Measurements from ENCODE around the gene GNRH2. TPM values are rescaled to one million over a fixed set of nuclear protein-coding genes. Genes with fewer than 3 reads are reported as not detected.

Gene GNRH2
- total and polyA plus RNA-seq, 2 of the 8 experiments (the other 6 are each of a cell fraction or from before 2014, with no cell fraction given) = 0.09 to 0.82 TPM

- no peak overlapping the region for H4K8ac ChIP-seq (ENCODE audit: extremely low read depth, insufficient read depth, low read length)
- peaks cover 2 to 4% of the 10 kb centered on the region in 2 experiments for H4K20me1 ChIP-seq (replicated peaks in 1 of 2; ENCODE audit: control insufficient read depth in 1 of 2, insufficient read depth in 2 of 2, low read length in 2 of 2)
- no peak overlapping the region for H3K4me3 ChIP-seq (ENCODE audit: extremely low read depth in 1 of 4, insufficient read depth in 2 of 4, low read depth in 3 of 4, low read length in 4 of 4)
- peaks cover 24 to 45% (median 33%) of the 10 kb centered on the region in 4 experiments for H3K36me3 ChIP-seq (ENCODE audit: control insufficient read depth in 2 of 4, insufficient read depth in 4 of 4, low read length in 3 of 4)
- no peak overlapping the region for H2AFZ ChIP-seq (ENCODE audit: low read length)
- no peak overlapping the region for H3K27ac ChIP-seq (ENCODE audit: low read depth, low read length)
- no peak overlapping the region for H3K18ac ChIP-seq (ENCODE audit: extremely low read depth, low read length)
- H3K27me3 ChIP-seq (replicated peaks in 1 of 4; ENCODE audit: control insufficient read depth in 3 of 4, extremely low read depth in 1 of 4, insufficient read depth in 3 of 4, low read length in 3 of 4) = no peaks in the 10 kb centered on the region
- H3K4ac ChIP-seq (replicated peaks; ENCODE audit: insufficient read length, low read depth, low read length) = no peak overlapping the region
- no peak for FAIRE-seq
- 91% methylated on average over 4 of the region's 4 CpGs; no CpG with 5 or more reads in 1 of the 2 experiments for WGBS, 2 experiments (ENCODE audit: extremely low coverage in 1 of 2, insufficient coverage in 1 of 2, insufficient read length in 1 of 2, insufficient replicate concordance in 2 of 2, low coverage in 1 of 2, low lambda C conversion rate in 2 of 2, missing lambda C conversion rate in 1 of 2)
- H3K9me3 ChIP-seq (ENCODE audit: insufficient read depth in 2 of 2, low read depth in 1 of 2, low read length in 1 of 2) = no peaks in the 10 kb centered on the region
- no peak overlapping the region for H2AK5ac ChIP-seq (ENCODE audit: low read depth, low read length)
- H2BK12ac ChIP-seq (ENCODE audit: low read depth, low read length) = no peak overlapping the region
- no peaks in the 10 kb centered on the region for H3K79me1 ChIP-seq (ENCODE audit: low read depth, low read length)
- no peak overlapping the region for H4K5ac ChIP-seq (ENCODE audit: insufficient read length, low read depth, low read length)
- H3K14ac ChIP-seq (ENCODE audit: insufficient read length) = no peak overlapping the region
- no peak overlapping the region for H3K9ac ChIP-seq (replicated peaks in 1 of 4; ENCODE audit: extremely low read depth in 1 of 4, low read depth in 3 of 4, low read length in 3 of 4)
- DNase-seq (ENCODE audit: low read depth in 1 of 2, low spot score in 2 of 2) = no peak
- no peak overlapping the region for H2BK120ac ChIP-seq (replicated peaks; ENCODE audit: low read depth, low read length)
- ChIA-PET POLR2A (ENCODE audit: partially characterized antibody) (no interaction called here), CTCF (ENCODE audit: partially characterized antibody) (interaction anchor here (0.6 to 1.9 kb wide), 3 partner anchors 14 to 78 kb away, joined by 3 to 6 read pairs (median 4); no protein-coding TSS in a partner anchor)
- H2BK20ac ChIP-seq (ENCODE audit: low read length) = no peak overlapping the region
- H3K79me2 ChIP-seq (ENCODE audit: control insufficient read depth in 1 of 2, insufficient read depth in 2 of 2, low read length in 2 of 2) = no peaks in the 10 kb centered on the region
- H3K56ac ChIP-seq (replicated peaks; ENCODE audit: insufficient read length, low read depth, low read length) = no peak overlapping the region
- H3K23me2 ChIP-seq (ENCODE audit: low read depth, low read length) = no peaks in the 10 kb centered on the region
- H4K91ac ChIP-seq (replicated peaks; ENCODE audit: insufficient read length, low read length) = no peak overlapping the region
- no peak overlapping the region for H3K4me2 ChIP-seq (ENCODE audit: insufficient read depth in 1 of 2, low read depth in 2 of 2, low read length in 2 of 2)
- H2BK5ac ChIP-seq (ENCODE audit: low read depth, low read length) = no peak overlapping the region
- no peak overlapping the region for H2BK15ac ChIP-seq (ENCODE audit: low read length)
- H3K23ac ChIP-seq (ENCODE audit: insufficient read length) = no peak overlapping the region
- peaks cover 0 to 12% (median 4%) of the 10 kb centered on the region in 4 experiments; a peak in 5 of 7 replicates for H3K4me1 ChIP-seq (replicated peaks in 1 of 4; ENCODE audit: control insufficient read depth in 3 of 4, insufficient read depth in 4 of 4, low read length in 3 of 4)
- TF ChIP-seq TBP (IDR thresholded peaks at IDR 0.05; ENCODE audit: low read depth, low read length) = no peak
- no peak for TF ChIP-seq TAF1 (IDR thresholded peaks at IDR 0.05; ENCODE audit: low read depth, low read length)
- no peak for TF ChIP-seq SIRT6 (IDR thresholded peaks at IDR 0.05; ENCODE audit: low read length)
- TF ChIP-seq CTCF (IDR thresholded peaks at IDR 0.05; ENCODE audit: control extremely low read depth in 1 of 3, insufficient read depth in 1 of 3, low read depth in 1 of 3, low read length in 3 of 3) = no peak
- no peak for TF ChIP-seq EP300 (IDR thresholded peaks at IDR 0.05; ENCODE audit: borderline replicate concordance in 1 of 2, low read depth in 2 of 2, low read length in 2 of 2)
- no peak for TF ChIP-seq ASH2L (IDR thresholded peaks at IDR 0.05; ENCODE audit: low read length)
- TF ChIP-seq BCL11A (IDR thresholded peaks at IDR 0.05; ENCODE audit: low read depth in 2 of 2, low read length in 2 of 2) = no peak
- no peak for TF ChIP-seq KDM4A (IDR thresholded peaks at IDR 0.05; ENCODE audit: low read depth, low read length, severe bottlenecking)
- no peak for TF ChIP-seq CTBP2 (IDR thresholded peaks at IDR 0.05; ENCODE audit: borderline replicate concordance, insufficient read depth, insufficient read length, low read length)
- TF ChIP-seq CBX5 (IDR thresholded peaks at IDR 0.05; ENCODE audit: low read depth, low read length) = no peak
Measured at GRCh38 chr20:3039426-3039825, 4.0 kb upstream of the GNRH2 start.

All from H1 (cell line).